Coronary artery (tissue), 2 donors: ENCODE data around the gene TUBB1.
"Not testable (repeated sequence)": the region's sequence is repeated elsewhere in the genome, so short reads cannot be mapped to it uniquely, and the experiment has no call there.

Experiments
- DNase-seq: peaks from one replicate; pipeline ENCODE4 v3.0.0-alpha.2; 2017; ENCODE audit warnings: low spot score
- H3K27ac ChIP-seq, 2 donors: fragments of 200-600 bp; sonication (generic); one replicate each; pipeline ENCODE4 v1.5.1; 2016 to 2019
- H3K4me3 ChIP-seq: fragments of 200-600 bp; sonication (generic); 2 replicates; pipeline ENCODE4 v1.5.1; 2016; ENCODE audit warnings: mild to moderate bottlenecking, moderate library complexity
- TF ChIP-seq, protein P1 (sequence below): fragments of 200-600 bp; sonication (generic); IDR thresholded peaks from one replicate; pipeline ENCODE4 v1.5.1; 2019; ENCODE audit warnings: antibody characterized with exemption

TUBB1 gene

DNA sequence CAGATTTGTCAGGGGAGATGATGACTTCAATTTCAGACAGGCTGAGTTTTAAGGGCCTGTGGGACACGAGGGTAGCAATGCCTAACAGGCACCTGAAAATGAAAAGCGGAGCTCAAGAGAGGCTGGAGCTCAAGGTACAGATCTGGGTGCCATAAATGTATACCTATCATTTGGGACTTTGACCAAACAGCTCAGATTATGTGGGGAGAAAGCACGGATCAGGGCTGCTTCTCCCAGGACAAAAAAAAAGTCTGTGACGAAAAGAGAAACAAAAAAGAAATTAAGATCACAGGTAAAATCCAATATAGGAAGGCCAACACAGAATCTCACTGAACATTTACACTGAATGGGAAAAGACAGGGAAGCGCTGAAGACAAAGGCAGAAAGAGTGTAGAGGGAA, 21.4 kb downstream of the TUBB1 start:
- Histone ChIP-seq H3K27ac (no peak overlapping the region), H3K4me3 (no peak overlapping the region)
- no peak for DNase-seq
- TF ChIP-seq, protein P1, sequence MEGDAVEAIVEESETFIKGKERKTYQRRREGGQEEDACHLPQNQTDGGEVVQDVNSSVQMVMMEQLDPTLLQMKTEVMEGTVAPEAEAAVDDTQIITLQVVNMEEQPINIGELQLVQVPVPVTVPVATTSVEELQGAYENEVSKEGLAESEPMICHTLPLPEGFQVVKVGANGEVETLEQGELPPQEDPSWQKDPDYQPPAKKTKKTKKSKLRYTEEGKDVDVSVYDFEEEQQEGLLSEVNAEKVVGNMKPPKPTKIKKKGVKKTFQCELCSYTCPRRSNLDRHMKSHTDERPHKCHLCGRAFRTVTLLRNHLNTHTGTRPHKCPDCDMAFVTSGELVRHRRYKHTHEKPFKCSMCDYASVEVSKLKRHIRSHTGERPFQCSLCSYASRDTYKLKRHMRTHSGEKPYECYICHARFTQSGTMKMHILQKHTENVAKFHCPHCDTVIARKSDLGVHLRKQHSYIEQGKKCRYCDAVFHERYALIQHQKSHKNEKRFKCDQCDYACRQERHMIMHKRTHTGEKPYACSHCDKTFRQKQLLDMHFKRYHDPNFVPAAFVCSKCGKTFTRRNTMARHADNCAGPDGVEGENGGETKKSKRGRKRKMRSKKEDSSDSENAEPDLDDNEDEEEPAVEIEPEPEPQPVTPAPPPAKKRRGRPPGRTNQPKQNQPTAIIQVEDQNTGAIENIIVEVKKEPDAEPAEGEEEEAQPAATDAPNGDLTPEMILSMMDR, result no peak

DNA sequence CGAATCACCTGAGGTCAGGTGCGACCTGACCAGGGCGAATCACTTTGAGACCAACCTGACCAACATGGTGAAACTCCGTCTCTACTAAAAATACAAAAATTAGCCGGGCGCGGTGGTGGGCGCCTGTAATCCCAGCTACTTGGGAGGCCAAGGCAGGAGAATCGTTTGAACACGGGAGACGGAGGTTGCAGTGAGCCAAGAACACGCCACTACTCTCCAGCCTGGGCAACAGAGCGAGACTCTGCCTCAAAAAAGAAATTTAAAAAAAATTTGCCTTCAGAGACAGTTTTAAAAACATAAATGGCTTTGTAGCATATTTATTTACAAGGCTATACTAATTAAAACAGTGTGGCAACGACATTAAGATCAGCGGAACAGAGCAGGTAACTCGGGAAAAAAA, 22.3 kb downstream of the TUBB1 start:
- H3K27ac ChIP-seq, DNase-seq: not testable (repeated sequence)
- H3K4me3 ChIP-seq, result peak overlapping the region; percentile 76

DNA sequence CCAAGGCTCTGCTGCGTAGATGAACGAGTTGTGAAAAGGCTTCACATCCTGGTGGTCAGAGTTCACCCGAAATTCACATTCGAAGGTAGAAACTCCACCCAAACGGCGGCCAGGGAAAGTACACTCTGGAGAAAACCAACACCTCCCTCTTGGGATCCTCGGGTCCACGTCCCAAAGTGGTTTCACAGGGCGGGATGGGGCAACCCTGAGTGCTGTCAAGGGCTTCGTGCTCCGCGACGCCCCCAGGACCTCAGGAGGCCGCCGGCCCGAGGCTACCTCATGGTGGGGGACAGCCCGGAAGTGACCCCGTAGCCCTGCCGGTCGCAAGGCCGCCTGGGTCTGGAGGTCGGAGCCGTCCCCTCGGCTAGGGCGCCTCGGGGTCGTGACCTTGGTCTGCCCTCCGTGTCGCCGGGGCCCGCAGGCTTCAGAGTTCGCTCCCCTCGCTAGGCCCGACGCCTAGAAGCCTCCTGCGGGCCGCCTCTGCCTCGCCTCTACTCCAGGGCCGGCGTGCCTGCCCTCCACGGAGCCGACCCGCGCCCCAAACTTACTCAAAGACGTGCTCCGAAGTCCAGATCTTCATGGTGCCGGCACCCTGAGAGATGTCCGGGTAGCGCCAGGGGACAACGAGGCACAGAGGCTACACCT, 23.0 kb downstream of the TUBB1 start, which contains the start of gene PRELID3B:
PRELID3B (minus strand) TSS at position 636 of the 645 bp plus-strand sequence; CDS start at position 580, 56 bp downstream.
- H3K27ac ChIP-seq, result peak within 1 kb of the TSS; percentile 64 to 86
- DNase-seq, result no peak
- TF ChIP-seq, protein P1, result no peak
- peak within 1 kb of the TSS; percentile 76 for H3K4me3 ChIP-seq

DNA sequence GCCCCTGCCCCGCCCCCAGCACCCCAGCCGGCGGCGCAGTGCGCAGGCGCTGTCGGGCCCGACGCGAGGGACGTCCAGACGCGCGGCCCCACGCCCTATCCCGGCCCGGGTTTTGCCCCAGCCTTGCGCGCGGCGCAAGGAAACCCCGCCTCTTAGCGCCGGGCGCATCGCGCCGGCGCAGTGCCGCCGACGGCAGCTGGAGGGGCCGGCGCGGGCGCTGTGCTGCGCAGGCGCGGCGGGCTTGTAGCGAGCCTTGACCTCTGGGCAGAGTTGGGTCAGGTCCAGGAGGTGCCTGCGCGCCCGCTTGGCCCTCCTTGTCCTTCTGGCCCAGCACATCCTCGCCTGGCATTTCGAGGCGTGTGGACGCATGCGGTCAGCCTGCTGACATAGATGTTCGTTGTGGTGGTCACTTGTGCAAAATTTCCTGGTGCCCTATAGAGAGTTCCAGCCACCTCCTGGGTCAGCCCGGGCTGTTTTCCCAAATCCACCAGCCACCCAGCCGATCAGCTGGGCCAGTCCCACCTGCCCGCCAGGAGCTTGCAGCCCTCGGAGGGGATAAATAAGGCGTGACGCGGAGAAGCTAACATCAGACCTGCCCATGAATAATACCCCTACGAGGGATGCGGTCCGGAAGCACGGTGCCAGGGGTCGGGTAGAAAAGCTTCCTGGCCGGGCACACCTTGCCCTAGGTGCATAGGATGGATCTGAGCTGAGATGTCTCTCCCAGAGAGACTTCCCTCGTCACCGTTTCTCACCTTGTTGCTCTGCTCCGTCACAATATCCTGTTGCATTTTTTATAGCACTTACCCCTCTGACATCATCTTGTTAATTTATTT, 23.8 kb downstream of the TUBB1 start:
- Histone ChIP-seq H3K27ac (peak overlapping the region; percentile 64 to 86), H3K4me3 (peak overlapping the region; percentile 76)
- TF ChIP-seq, protein P1, result no peak
- DNase-seq, result peak; percentile 94

DNA sequence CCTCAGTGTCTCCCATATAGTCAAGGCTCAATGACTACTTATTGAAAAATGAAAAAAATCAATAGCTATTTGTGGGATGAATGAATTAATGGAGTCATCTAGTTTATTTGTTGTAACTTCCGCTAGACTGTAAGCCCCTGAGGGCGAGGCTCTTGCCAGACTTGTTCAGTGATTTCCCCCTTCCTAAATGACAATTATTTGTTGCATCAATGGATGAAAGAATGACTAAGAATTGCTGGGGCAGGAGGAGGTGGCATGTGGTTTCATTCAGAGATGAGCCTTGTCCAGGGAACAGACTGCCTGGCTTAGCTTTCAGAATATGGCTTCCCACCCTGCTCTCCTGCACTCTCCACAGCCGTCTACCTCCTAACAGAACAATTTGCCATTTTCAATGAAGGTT, 24.5 kb downstream of the TUBB1 start:
- H3K27ac ChIP-seq, result peak overlapping the region in 1 of 2 donors; percentile 86
- TF ChIP-seq, protein P1, result no peak
- H3K4me3 ChIP-seq, result no peak overlapping the region
- DNase-seq, result no peak

DNA sequence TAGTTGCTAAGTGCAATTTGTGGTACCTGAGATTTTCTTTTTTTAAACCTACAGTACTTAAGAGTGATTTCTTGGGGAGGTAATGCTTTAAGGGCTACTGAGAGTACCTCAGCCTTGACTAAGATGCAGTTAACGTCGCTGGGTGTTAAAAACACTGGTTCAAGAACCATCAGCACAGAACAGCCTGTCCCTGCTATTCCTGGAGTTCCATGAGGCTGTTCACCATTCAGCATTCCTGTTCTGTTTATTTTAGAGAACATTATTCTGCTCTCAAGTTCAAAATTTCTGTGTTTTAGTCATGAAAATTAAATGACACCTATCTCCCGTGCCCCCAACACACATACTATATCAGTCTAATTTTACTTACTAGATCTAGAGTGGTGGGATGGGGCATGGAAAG, 25.1 kb downstream of the TUBB1 start:
- DNase-seq, result no peak
- no peak overlapping the region for H3K27ac ChIP-seq

DNA sequence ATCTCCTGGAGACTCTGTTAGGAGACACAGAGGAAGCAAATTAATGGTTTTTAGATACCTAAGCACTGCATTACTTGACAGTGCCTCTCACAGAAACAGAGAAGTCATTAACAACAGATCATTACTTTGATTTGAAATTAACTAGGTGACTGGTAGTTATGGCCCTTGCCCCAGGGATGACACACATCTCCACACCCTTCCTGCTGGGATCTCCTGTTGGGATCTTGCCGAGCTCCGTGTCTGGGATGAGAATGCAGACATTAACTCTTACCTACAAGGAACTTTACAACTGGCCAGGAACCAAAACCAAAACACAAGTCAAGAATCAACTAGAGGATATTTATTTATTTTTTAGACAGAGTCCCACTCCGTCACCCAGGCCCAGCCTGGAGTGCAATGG, 25.6 kb downstream of the TUBB1 start:
- no peak for DNase-seq
- no peak overlapping the region for H3K27ac ChIP-seq
- H3K4me3 ChIP-seq, result no peak overlapping the region
- TF ChIP-seq, protein P1, result no peak

More for the DNA sequence above, 25.1 kb downstream of the TUBB1 start:
- H3K4me3 ChIP-seq, result no peak overlapping the region
- TF ChIP-seq, protein P1, result no peak
